Ecto neural progenitor cell (in vitro differentiated cells): Measurements from ENCODE around the gene LMO7.

Experiments
- DNase-seq: peaks from one replicate; pipeline ENCODE4 v3.0.0-alpha.2; 2018; ENCODE audit warnings: low spot score

The LMO7 gene

GRCh38 chr13:75635828-75636435 is at the start of gene LMO7:
Gene LMO7, plus strand, starts transcription at chr13:75636330. Its CDS starts 328 bp downstream, at chr13:75636658.
- DNase-seq = peak; percentile 78

- DNase-seq = no peak
Observed at GRCh38 chr13:75587679-75588078, 48.5 kb upstream of the LMO7 start.

- no peak for DNase-seq
Observed at GRCh38 chr13:75596657-75597182, 39.4 kb upstream of the LMO7 start.

GRCh38 chr13:75600371-75600770 is 35.8 kb upstream of the LMO7 start:
- DNase-seq = no peak

- no peak for DNase-seq
Observed at GRCh38 chr13:75603038-75603437, 33.1 kb upstream of the LMO7 start.

GRCh38 chr13:75607447-75607846 is 28.7 kb upstream of the LMO7 start:
- DNase-seq = no peak

- no peak for DNase-seq
Observed at GRCh38 chr13:75610466-75610865, 25.7 kb upstream of the LMO7 start.

GRCh38 chr13:75612354-75612753 is 23.8 kb upstream of the LMO7 start:
- DNase-seq = no peak

- DNase-seq = no peak
Observed at GRCh38 chr13:75617230-75617629, 18.9 kb upstream of the LMO7 start.

- DNase-seq = no peak
Observed at GRCh38 chr13:75618308-75618707, 17.8 kb upstream of the LMO7 start.

- DNase-seq = no peak
Observed at GRCh38 chr13:75620020-75620419, 16.1 kb upstream of the LMO7 start.

GRCh38 chr13:75621147-75621546 is 15.0 kb upstream of the LMO7 start:
- DNase-seq = no peak

- DNase-seq = no peak
Observed at GRCh38 chr13:75628801-75629200, 7.3 kb upstream of the LMO7 start.

- DNase-seq = no peak
Observed at GRCh38 chr13:75633285-75633684, 2.8 kb upstream of the LMO7 start.

GRCh38 chr13:75635101-75635827 is 866 bp upstream of the LMO7 start:
- DNase-seq = no peak

- peak; percentile 65 for DNase-seq
Observed at GRCh38 chr13:75636436-75637180, 478 bp downstream of the LMO7 start.

GRCh38 chr13:75637181-75637750 is 1.1 kb downstream of the LMO7 start:
- no peak for DNase-seq

- no peak for DNase-seq
Observed at GRCh38 chr13:75639454-75639853, 3.3 kb downstream of the LMO7 start.

GRCh38 chr13:75641026-75641425 is 4.9 kb downstream of the LMO7 start:
- DNase-seq = no peak

- no peak for DNase-seq
Observed at GRCh38 chr13:75643182-75643581, 7.1 kb downstream of the LMO7 start.

- DNase-seq = no peak
Observed at GRCh38 chr13:75643693-75644092, 7.6 kb downstream of the LMO7 start.

- no peak for DNase-seq
Observed at GRCh38 chr13:75645141-75645540, 9.0 kb downstream of the LMO7 start.
